ENCODE results near the gene SERP2. TPM values are rescaled to one million over a fixed set of nuclear protein-coding genes. Genes with fewer than 3 reads are reported as not detected.

The SERP2 gene
- total and polyA plus RNA-seq, 4 donors = 3.4 to 13.4 (median 8.3) TPM

GRCh38 chr13:44435919-44436510 is 62.4 kb downstream of the SERP2 start:
- 0% methylated on average over 9 of the region's 9 CpGs for WGBS, 2 donors
- peak overlapping the region; percentile 84 to 99 for H3K4me3 ChIP-seq (ENCODE audit: low read length in 2 of 2)

GRCh38 chr13:44436589-44437337 is 63.1 kb downstream of the SERP2 start:
- 0 to 1% methylated on average over 37 to 38 of the region's 38 CpGs for WGBS, 2 donors
- ATAC-seq (ENCODE audit: low FRiP score) = peak; percentile 94

More at GRCh38 chr13:44435919-44436510, 62.4 kb downstream of the SERP2 start:
- Histone ChIP-seq H3K27me3 (ENCODE audit: control insufficient read depth in 1 of 2, insufficient read depth in 2 of 2, low read length in 1 of 2) (no peaks in the 10 kb centered on the region), H3K9me3 (ENCODE audit: control insufficient read depth, low read length) (no peaks in the 10 kb centered on the region), H3K36me3 (ENCODE audit: control insufficient read depth in 1 of 2, insufficient read depth in 2 of 2, low read length in 1 of 2) (peaks cover 0 to 2% of the 10 kb centered on the region in 2 donors), H3K27ac (ENCODE audit: low read depth in 1 of 2, low read length in 2 of 2) (peak overlapping the region; percentile 39 to 77), H3K4me1 (ENCODE audit: control insufficient read depth in 1 of 2, insufficient read depth in 2 of 2, low read length in 2 of 2) (no peaks in the 10 kb centered on the region)
- no peak for DNase-seq
- ATAC-seq (ENCODE audit: low FRiP score) = no peak
- intact Hi-C loops (cut with DNase I) = loop anchor here (2.0 to 10.0 kb wide), 10 partner anchors 64 to 527 kb away; partner anchors contain the start of gene SERP2 (in 1 of the 2)

GRCh38 chr13:44437356-44438233 is 64.0 kb downstream of the SERP2 start:
- ATAC-seq (ENCODE audit: low FRiP score) (no peak), DNase-seq (no peak)
- H3K36me3 ChIP-seq (ENCODE audit: control insufficient read depth in 1 of 2, insufficient read depth in 2 of 2, low read length in 1 of 2) = peaks cover 0 to 2% of the 10 kb centered on the region in 2 donors
- intact Hi-C loops (cut with DNase I) = loop anchor here (2.0 to 10.0 kb wide), 10 partner anchors 65 to 531 kb away; partner anchors contain the start of gene SERP2 (in 1 of the 2)
- no peak overlapping the region for H3K27ac ChIP-seq (ENCODE audit: low read depth in 1 of 2, low read length in 2 of 2)
- H3K9me3 ChIP-seq (ENCODE audit: control insufficient read depth, low read length) = no peaks in the 10 kb centered on the region
- WGBS, 2 donors = 0 to 2% methylated on average over 5 of the region's 5 CpGs
- H3K4me1 ChIP-seq (ENCODE audit: control insufficient read depth in 1 of 2, insufficient read depth in 2 of 2, low read length in 2 of 2) = no peaks in the 10 kb centered on the region
- H3K4me3 ChIP-seq (ENCODE audit: low read length in 2 of 2) = peak overlapping the region; percentile 51 to 84
- H3K27me3 ChIP-seq (ENCODE audit: control insufficient read depth in 1 of 2, insufficient read depth in 2 of 2, low read length in 1 of 2) = no peaks in the 10 kb centered on the region

More at GRCh38 chr13:44436589-44437337, 63.1 kb downstream of the SERP2 start:
- Histone ChIP-seq H3K9me3 (ENCODE audit: control insufficient read depth, low read length) (no peaks in the 10 kb centered on the region), H3K27ac (ENCODE audit: low read depth in 1 of 2, low read length in 2 of 2) (peak overlapping the region; percentile 39 to 79), H3K4me1 (ENCODE audit: control insufficient read depth in 1 of 2, insufficient read depth in 2 of 2, low read length in 2 of 2) (no peaks in the 10 kb centered on the region), H3K27me3 (ENCODE audit: control insufficient read depth in 1 of 2, insufficient read depth in 2 of 2, low read length in 1 of 2) (no peaks in the 10 kb centered on the region), H3K4me3 (ENCODE audit: low read length in 2 of 2) (peak overlapping the region; percentile 84 to 99), H3K36me3 (ENCODE audit: control insufficient read depth in 1 of 2, insufficient read depth in 2 of 2, low read length in 1 of 2) (peaks cover 0 to 2% of the 10 kb centered on the region in 2 donors)
- peak; percentile 95 to 97 for DNase-seq
- intact Hi-C loops (cut with DNase I) = loop anchor here (2.0 to 10.0 kb wide), 9 partner anchors 64 to 528 kb away; partner anchors contain the start of gene SERP2 (in 1 of the 2)

GRCh38 chr13:44438234-44438579 is 64.6 kb downstream of the SERP2 start:
- no peaks in the 10 kb centered on the region for H3K4me1 ChIP-seq (ENCODE audit: control insufficient read depth in 1 of 2, insufficient read depth in 2 of 2, low read length in 2 of 2)
- no peak overlapping the region for H3K27ac ChIP-seq (ENCODE audit: low read depth in 1 of 2, low read length in 2 of 2)
- no peaks in the 10 kb centered on the region for H3K9me3 ChIP-seq (ENCODE audit: control insufficient read depth, low read length)
- DNase-seq = no peak
- intact Hi-C loops (cut with DNase I) = loop anchor here (2.0 to 10.0 kb wide), 6 partner anchors 66 to 531 kb away; partner anchors contain the start of gene SERP2 (in 1 of the 2)
- no peak for ATAC-seq (ENCODE audit: low FRiP score)
- WGBS, 2 donors = 13 to 14% methylated on average over 3 of the region's 3 CpGs
- H3K4me3 ChIP-seq (ENCODE audit: low read length in 2 of 2) = no peak overlapping the region
- no peaks in the 10 kb centered on the region for H3K27me3 ChIP-seq (ENCODE audit: control insufficient read depth in 1 of 2, insufficient read depth in 2 of 2, low read length in 1 of 2)
- peaks cover 0 to 2% of the 10 kb centered on the region in 2 donors for H3K36me3 ChIP-seq (ENCODE audit: control insufficient read depth in 1 of 2, insufficient read depth in 2 of 2, low read length in 1 of 2)

- Histone ChIP-seq H3K27me3 (ENCODE audit: control insufficient read depth in 1 of 2, insufficient read depth in 2 of 2, low read length in 1 of 2) (no peaks in the 10 kb centered on the region), H3K36me3 (ENCODE audit: control insufficient read depth in 1 of 2, insufficient read depth in 2 of 2, low read length in 1 of 2) (no peaks in the 10 kb centered on the region), H3K27ac (ENCODE audit: low read depth in 1 of 2, low read length in 2 of 2) (no peak overlapping the region), H3K4me1 (ENCODE audit: control insufficient read depth in 1 of 2, insufficient read depth in 2 of 2, low read length in 2 of 2) (no peaks in the 10 kb centered on the region), H3K9me3 (ENCODE audit: control insufficient read depth, low read length) (no peaks in the 10 kb centered on the region), H3K4me3 (ENCODE audit: low read length in 2 of 2) (no peak overlapping the region)
- no peak for DNase-seq
- 59 to 64% methylated on average over 4 of the region's 4 CpGs for WGBS, 2 donors
- no peak for ATAC-seq (ENCODE audit: low FRiP score)
- intact Hi-C loops (cut with DNase I) = loop anchor here (2.0 to 10.0 kb wide), 6 partner anchors 67 to 533 kb away; partner anchors contain the start of gene SERP2 (in 1 of the 2)
Measured at GRCh38 chr13:44439452-44440024, 65.9 kb downstream of the SERP2 start.

GRCh38 chr13:44440046-44440608 is 66.5 kb downstream of the SERP2 start:
- DNase-seq = no peak
- Histone ChIP-seq H3K4me3 (ENCODE audit: low read length in 2 of 2) (no peak overlapping the region), H3K27ac (ENCODE audit: low read depth in 1 of 2, low read length in 2 of 2) (no peak overlapping the region), H3K4me1 (ENCODE audit: control insufficient read depth in 1 of 2, insufficient read depth in 2 of 2, low read length in 2 of 2) (no peaks in the 10 kb centered on the region), H3K9me3 (ENCODE audit: control insufficient read depth, low read length) (no peaks in the 10 kb centered on the region), H3K27me3 (ENCODE audit: control insufficient read depth in 1 of 2, insufficient read depth in 2 of 2, low read length in 1 of 2) (no peaks in the 10 kb centered on the region), H3K36me3 (ENCODE audit: control insufficient read depth in 1 of 2, insufficient read depth in 2 of 2, low read length in 1 of 2) (no peaks in the 10 kb centered on the region)
- no peak for ATAC-seq (ENCODE audit: low FRiP score)
- WGBS, 2 donors = 87 to 88% methylated on average over 10 of the region's 10 CpGs
- intact Hi-C loops (cut with DNase I) = no loop called here
